SIG-M5 (cell line): ENCODE measurements around the gene DIPK2A.

Experiments used
- DNase-seq: peaks from one replicate; lab custom pipeline; 2025; lab: John Stamatoyannopoulos, UW

Gene DIPK2A

DNA sequence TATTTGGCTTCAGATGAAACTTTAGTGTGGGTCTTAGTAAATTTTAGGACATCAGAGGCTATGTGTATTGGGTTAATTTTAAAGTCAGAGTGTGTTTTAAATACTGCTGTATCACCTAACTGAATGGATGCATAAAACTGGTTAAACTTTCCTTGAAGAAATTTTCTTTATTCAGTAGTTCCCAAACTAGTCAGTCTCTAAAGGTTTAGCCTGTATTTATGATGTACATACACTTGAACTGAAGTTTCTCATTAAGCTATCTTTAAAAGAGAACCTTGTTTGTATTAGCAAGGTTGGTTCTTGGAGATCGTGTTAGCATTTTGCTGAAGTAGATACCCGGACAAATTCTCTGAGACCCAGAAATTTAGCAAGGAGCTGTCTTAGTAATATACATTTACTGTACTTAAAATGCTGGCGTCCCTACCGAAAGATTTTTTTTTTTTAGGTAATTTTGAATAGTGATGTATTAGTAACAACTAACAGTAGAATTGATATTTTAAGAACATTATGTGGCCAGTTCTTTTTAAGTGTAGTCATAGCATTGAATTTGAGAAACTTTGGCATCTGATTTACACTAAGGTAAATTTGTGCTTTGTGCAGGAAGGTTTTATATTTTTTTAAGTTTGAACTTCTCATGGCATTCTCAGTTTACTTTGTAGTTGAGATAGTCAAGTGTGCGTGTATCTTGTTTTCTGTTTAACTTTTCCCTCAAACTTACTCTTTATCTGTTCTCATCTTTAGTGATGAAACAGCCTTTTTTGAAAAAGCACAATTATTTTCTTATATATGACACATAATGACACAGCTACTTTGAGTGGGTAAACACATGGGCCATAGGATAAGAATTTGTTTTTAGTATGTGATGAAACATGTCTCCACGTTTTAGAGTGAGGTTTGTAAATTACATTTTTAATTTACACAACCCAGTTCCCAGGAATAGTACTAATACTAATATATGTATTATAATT, 2.9 kb downstream of the DIPK2A start:
- DNase-seq, result no peak

DNA sequence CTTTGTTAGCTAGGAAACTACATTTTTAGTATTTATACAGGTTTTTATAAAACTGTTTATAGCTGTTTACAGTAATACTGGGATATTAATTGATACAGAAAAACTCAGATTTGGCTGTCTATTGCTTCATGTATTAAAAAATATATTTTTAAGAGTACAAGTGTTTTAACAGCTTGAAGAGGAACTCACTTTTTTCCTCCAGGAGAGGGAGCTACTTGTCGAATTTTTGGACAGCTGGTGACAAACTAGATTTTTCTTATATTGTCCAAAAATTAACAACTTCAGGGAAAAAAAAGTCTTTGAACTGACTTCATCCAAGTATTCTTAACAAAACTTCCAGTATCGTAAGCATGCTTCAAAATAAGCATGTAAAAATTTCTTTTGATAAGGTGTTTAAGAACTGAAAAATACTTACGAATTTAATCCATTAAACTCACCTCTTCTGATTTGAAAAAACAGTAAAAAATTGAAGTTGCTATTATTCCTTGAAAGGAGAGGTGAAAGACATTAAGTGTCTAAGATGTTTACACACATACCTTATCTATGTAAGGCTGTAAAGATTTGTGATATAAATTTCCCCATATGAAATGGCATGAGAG, 4.0 kb downstream of the DIPK2A start:
- DNase-seq, result no peak

DNA sequence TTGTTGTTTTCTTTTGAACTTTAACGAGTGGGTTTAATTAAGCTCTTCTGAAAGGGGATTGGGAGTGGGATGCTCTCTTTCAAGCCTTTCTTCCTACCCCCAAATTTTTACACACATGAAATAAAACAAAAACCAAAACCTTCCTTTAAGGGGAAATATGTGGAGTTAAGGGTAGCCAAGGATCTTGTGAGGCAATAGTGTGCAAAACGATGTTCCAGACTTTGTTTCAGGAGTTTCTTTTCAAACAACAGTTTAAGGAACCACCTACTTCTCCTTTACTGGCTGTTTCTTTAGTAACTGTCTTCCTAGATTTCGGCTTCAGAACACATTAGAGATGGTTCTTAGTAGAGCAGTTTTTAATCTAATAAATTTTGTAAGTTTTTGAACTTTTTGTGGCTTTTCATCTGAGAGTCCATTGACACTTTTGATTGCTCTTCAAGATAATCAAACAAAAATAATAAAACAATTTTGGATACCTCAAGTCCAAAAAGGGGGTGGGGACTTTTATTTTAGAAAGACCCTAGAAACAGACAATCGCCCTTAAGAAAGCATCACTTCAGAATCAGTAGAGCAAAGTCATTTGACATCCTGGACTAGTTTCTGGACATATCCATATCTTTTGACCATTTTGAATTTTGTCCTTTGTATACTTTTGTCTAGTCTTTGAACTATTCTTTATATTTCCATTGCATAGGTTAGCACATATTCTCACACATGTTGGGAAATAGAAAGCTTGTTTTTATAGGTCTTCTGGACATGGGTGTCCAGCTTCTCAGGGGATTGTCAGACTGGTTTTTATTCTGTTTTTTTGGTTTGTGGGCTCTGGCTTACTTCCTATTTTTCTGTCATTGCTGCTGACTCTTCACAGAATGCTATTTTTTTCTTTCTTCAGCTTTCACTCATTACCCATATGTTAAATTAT, 6.0 kb downstream of the DIPK2A start:
- DNase-seq, result peak; percentile 45

DNA sequence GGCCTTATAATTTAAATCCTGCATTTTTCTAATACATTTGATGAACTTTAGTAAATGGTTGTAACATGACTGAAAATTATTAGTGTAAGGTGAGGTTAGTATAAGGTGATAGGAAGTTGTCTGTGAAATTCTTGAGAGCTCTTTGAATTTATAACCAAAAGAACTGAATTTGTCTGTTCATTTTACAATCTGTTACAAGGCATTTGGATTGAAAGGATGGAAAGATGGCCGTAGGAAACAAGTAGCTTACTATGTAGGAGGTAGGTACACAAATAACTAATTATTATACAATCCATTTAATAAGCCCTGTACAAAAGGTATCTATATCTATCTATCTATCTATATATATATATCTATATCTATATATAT, 6.6 kb downstream of the DIPK2A start:
- DNase-seq, result no peak

DNA sequence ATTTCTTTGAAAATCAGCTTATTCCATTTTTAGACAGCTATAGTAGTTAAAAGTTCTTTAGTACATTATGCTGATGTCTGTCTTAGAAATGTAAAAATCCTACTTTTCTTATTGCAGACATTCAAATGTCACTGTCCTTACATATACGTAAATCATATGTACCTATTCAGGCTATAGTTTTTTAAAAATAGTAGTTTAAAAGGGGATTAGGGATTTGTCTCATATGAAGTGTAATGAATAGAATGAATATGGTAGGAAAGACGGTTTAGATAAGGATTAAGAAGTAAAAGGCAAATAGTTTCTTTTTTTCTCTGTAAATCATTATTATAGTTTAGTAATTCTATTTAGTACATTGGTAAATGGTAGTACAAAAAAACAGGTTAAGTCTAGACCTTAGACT, 7.4 kb downstream of the DIPK2A start:
- DNase-seq, result no peak

DNA sequence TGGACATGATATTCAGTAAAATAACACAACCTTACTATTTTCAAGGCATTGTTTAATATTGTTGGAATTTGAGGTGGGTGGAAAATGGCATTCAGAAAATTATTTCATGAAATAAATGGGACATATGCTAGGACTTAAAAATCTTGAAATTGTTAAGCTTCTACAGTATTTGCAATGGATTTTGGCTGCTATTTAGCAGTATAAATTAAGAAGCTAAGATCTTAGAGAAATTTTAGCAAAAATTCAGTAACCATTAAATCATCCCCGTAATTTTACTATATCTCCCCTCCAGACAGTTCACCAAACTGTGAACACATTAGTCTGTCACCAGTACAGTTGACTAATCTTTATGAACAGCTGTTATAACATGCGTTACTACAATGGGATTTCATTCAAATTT, 8.2 kb downstream of the DIPK2A start:
- DNase-seq, result no peak

DNA sequence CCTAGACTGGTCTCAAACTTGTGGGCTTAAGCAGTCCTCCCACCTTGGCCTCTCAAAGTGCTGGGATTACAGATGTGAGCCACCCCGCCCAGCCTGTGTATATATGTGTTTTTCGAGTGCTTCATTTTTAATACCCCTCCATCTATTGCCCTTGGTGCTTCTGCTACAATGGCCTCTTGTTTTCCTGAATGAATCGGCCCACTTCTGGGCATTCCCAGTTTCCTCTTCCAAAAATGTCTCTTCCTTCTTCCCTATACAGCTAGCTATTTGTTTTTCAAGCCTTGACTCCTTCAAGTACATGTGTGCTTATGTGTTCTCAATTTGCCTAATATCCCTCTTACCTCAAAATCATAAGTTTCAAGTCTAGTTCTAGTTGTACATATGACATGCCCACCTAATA, 16.7 kb downstream of the DIPK2A start:
- DNase-seq, result no peak

DNA sequence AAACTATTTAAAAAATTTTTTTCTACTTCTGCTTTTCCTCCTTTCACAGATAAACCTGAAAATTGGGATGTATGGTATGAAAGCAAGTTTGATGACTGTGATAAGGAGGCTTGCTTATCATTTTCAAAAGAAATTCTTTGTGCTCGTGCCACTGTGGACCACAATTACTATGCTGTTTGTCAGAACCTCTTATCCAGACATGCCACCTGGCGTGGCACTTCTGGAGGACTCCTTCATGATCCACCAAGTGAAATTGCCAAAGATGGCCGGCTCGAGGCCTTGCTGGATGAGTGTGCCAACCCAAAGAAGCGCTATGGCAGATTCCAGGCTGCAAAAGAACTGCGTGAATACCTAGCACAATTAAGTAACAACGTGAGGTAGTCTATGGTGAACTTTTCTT, 17.8 kb downstream of the DIPK2A start:
- DNase-seq, result no peak

DNA sequence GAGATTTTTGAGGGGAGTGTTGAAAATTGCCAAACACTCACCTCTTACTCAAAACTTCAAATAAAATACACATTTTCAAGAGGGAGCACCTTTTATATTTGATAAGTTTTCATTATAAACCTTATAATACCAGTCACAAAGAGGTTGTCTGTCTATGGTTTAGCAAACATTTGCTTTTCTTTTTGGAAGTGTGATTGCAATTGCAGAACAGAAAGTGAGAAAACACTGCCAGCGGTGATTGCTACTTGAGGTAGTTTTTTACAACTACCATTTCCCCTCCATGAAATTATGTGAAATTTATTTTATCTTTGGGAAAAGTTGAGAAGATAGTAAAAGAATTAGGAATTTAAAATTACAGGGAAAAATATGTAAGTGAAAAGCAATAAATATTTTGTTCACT, 20.1 kb downstream of the DIPK2A start:
- DNase-seq, result no peak

DNA sequence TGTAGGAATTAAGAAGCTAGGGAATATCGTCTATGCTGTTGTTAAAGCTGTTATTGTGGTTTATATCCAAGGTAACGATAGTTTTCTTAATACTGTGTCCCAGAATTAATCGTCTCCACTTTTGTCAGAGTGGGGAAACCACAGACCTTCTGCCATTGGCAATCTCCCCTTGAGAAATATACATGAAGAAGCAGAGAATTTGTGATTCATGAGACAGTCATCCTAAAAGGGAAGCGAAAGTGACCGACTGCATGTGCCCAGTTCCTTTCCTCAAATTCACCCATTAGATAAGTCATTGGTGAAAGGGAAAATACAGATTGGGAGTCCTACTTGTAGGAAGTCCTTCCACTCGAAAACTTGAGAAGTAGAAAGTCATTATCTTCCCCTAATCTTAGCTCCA, 26.6 kb downstream of the DIPK2A start:
- peak; percentile 92 for DNase-seq

DNA sequence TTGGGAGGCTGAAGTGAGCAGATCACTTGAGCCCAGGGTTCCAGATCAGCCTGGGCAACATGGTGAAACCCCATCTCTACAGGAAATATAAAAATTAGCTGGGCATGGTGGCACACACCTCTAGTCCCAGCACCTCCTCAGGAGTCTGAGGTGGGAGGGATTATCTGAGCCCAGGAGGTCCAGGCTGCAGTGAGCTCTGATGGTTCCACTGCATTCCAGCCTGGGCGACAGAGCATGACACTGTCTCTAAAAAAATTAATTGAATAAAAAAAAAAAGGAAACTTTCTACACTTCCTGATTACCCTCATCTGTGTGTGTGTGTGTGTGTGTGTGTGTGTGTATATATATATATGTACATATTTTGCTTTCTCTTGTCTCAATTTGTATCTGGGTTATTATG, 31.4 kb downstream of the DIPK2A start:
- no peak for DNase-seq

DNA sequence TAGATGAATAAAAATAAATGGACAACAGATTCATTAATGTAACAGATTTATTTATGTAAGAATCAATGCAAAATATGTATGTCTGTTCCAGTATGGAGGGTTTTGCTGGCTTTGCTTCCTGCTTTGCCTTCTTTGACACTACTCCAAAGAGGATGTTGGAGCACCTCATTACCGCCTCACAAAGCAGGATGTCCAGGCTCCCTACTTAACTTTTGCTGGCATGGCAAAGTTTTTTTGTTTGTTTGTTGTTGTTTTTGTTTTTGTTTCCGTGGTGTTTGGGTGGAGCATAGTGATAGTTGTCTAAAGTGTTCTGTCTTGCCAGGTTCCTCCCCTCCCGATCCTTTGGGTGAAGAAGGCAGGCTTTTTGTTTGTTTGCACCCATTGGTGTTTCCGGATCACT, 38.7 kb downstream of the DIPK2A start:
- no peak for DNase-seq

DNA sequence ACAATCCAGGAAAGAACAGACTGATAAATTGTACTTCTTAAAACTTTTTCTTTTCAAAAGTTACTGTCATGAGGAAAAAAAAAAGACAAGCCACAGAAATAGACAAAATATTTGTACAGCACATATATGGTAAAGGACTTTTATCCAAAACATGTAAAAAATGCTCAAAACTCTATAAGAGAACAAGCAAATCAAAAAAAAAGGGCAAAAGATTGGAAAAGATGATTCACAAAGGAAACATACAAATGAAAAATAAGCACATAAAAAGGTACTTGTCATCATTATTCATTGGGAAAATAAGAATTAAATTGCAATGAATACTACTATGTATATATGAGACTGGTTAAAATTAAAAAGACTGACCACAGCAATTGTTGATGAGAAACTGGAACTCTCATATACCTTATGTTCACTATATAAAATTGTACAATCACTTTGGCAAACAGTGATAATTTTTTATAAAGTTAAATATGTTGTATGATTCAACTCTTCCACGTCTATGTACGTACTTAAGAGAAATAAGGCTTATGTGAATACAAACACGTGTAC, 39.7 kb downstream of the DIPK2A start:
- DNase-seq, result no peak

DNA sequence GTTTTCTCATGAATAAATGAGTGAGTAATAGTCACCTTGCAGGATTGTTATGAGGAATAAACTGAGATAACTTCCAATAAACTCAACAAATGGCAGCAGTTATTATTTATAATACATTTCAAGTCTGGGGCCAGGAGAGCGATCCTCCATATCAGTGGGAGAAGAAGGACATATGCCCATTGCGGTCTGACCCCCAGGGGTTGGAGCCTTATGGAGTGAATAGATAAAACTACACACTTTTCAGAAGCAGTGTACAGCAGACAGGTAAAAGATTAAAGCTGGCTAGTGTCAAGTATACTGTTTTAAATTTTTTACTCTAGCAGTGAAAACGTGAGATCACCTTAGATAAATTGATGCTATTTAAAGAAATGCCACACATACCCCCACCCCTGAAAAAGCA, 43.5 kb downstream of the DIPK2A start:
- DNase-seq, result no peak

DNA sequence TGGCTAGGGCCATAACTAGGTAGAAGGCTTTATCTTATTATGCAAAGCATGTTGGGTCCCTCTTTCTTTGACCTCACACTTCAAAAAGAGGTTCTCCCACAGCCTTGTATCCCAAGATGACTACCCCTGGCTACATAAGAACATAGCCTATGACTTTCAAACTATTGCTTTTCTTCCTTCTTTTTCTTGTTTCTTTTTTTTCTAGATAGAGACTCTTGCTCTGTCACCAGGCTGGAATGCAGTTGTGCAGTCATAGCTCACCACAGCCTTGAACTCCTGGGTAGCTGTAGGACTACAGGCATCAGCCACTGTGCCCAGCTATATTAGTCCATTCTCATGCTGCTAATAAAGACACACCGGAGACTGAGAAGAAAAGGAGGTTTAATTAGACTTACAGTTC, 47.2 kb downstream of the DIPK2A start:
- DNase-seq, result no peak
